NOMO-1 treated with dmso at 0.1 percent for 144 hours (cell line): Measurements from ENCODE around the gene TMCC1.
"Not testable (repeated sequence)": the region's sequence is repeated elsewhere in the genome, so short reads cannot be mapped to it uniquely, and the experiment has no call there.

ENCODE experiments used
- DNase-seq: peaks from one replicate; lab custom pipeline; 2025; ENCODE audit not compliant: unreplicated experiment; lab: John Stamatoyannopoulos, UW

The TMCC1 gene

DNA sequence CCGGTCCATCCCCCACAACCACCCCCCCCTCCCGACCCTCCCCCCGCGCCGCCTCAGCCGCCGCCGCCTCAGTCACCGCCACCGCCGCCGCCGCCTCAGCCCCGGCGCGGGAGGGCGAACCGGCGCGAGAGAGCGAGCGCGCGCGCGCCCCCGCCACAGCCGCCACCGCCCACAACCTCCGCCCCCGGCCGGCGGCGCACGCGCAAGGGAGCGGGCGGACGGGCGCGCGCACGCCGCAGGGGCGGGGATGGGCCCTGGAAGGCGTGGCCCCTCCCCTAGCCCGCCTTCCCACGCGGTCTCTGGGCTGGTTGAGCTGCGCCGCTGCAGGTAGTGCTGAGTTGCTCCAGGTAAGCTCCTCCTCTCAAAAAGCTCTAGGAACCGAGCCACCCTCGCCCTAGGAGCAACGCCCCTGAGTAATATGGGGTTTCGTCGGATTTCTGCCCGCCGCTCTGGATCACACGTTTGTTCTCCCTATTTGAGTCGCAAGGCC, at the start of gene TMCC1:
Gene TMCC1, minus strand, starts transcription at position 131 of the 490 bp plus-strand sequence.
- peak; percentile 78 for DNase-seq

DNA sequence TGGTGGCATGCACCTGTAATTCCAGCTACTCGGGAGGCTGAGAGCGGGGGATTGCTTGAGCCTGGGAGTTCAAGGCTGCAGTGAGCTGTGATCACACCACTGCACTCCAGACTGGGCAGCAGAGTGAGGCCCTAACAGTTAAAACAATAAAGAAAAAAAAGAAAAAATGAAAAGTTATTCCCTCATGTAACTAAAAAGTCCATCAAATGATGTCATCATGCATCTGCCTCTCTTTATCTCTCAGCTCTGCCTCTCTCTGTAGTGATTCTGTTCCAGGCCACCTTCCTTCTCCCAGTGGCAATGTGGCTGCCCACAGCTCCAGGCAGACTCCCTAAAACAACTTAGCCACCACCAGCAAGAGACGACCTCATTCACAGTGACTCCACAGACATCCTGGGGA, 49.5 kb upstream of the TMCC1 start:
- DNase-seq, result no peak

DNA sequence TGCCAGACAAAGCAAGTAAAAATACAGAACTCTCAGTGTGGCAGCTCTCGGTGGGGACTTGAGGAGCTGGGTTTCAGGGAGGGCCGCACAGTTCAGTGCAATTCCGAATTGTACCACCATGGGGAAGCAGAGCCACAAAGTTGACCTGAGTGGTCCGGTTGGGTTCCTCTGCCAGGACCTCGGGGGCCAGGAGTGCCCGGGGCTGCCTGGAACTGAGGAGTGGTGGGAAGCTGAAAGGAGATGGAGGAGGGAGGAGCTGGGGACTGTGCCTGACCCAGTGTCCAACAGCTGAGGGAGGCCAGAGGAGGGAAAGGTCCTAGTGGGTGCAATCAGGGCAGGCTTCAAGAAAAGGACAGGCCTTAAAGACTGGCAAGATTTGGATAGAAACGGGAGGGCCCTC, 48.8 kb upstream of the TMCC1 start:
- peak; percentile 59 for DNase-seq

DNA sequence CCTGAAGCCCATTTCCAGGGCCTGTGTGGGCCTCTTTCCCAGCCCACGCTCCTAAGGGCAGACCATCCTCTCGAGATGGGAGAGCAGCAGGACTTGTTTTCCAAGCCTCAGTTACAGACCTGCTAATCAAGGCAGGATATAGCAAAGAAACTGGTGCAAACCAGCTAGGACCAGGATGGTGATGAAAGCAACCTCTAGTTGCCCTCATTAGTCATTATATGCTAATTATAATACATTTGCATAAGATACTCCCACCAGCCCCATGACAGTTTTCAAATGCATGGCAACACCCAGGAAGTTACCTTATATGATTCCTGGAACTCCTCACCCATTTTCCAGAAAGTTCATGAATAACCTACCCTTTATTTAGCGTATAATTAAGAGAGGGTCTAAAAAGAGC, 46.6 kb upstream of the TMCC1 start:
- DNase-seq, result no peak

DNA sequence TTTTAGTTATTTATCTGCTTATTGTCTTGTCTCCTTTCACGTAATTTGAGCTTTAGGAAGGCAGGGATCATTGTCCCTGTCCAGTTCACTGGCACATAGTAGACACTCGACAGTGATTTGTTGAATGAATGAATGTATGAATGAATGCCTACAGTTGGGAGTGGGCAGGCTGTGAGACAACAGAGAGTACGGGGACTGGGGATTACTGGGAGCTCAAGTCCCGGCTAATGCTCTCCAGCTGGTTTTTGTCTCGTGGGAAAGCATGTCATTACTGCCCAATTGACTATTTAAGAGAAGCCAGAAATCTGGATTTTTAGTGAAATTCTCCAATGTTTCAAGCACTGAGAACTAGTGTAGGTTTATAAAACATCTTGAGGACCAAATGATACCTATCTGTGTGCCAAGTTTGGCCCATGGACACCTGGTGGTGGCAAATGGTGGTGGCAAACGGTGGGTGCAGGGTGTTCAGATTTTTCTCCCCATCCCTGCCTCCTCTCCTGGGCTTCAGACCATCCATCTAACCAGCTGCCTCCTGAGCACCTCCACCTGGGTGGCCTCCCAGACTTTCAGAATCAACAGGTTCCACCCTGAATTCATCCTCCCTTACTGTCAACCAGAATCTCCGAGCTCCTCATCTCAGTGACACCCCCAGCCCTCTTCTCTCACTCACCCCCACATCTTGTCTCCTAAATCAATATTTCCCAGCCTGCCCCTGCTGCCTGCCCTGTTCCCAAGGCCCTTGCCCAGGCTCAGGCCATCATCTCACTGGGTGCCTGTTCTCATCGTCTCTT, 44.8 kb upstream of the TMCC1 start:
- DNase-seq, result no peak

DNA sequence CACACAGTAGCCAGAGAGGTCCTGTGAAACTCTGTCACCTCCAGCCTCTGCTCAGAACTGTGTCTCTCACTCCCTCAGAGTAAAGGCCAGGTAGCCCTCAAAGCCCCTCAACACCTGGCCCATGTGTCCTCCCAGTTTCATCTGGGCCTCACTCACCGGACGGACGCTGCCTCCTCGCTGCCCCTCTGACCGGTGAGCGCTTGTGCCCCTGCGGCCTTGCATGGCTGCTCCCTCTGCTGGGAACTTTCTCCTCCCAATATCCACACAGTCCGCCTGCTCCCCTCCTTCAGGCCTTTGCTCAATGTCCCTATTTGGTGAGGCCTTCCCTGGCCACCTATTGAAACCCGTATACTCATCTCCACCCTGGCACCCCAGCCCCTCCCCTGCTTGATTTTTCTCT, 44.2 kb upstream of the TMCC1 start:
- DNase-seq, result no peak

DNA sequence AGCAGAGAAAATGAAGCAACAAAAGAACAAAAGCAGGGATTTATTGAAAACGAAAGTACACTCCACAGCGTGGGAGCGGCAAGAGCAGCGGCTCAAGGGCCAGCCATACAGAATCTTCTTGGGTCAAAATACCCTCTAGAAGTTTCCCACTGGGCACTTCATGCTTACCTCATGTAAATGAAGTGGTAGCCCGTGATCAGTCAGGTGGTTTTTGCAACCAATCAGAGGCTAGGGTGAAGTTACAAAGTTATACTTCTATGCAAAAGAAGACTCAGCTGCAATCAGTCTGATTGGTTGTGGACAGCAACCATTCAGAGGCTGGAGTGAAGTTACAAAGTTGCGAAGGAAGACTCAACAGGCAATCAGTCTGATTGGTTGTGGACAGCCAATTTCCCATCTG, 43.2 kb upstream of the TMCC1 start:
- peak; percentile 71 for DNase-seq

DNA sequence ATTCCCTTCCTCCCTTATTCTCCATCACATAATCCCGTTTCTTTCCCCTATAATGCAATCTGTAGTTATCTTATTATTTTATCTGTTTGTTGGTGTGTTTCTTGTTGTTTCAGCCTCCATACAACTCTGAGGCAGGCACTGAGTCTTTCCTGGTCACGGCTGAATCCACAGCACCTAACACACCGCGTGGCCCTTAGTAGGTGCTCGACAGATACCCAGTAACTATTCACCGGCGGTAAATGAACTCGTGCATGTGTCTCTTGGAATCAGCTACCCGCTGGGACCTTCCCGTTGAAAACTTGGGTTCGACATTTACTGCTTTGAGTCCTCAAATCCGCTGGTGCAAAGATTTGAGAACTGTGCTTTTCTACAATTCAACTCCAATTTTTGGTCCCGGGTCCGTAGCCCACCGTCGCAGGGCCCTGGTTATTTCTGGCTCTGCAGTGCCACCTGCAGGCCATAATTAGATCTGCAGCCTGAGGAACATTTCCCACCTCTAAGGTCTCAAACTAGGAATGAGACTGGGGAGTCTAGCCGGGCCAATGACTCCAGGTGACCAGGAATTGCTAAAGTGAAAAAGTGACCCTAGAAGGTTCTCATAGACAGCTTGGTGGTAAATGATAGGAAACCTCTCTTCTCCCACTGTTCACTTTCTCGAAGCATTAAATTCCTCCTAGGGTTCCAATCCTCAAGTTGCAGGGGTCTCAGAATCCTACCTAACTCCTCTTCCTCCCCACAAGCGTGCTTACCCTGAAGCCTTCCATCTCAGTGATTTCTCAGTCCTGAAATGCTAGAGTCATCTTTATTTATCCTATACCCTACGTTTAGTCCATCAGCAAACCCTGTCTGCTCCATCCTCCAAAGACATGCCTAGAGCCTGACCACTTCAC, 41.0 kb upstream of the TMCC1 start:
- DNase-seq, result peak; percentile 27

DNA sequence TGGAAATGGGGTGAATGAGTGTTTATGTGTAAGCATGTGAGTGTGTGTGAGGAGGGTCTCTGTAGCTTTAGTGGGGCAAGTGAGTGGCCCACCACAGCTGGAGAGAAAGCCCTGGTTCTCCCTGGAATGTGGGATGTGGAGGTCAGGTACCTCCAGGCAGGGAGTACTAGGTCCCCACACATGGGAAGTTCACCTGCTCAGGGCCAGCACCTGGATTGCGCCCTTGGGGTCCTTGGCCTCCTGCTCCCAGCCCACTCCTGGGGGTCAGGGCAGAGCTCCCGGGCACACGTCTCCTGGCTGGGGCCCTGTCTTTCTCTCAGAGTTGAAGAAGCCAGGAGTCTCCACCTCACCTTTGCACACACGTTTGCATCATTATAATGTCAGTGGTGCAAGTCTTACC, 40.0 kb upstream of the TMCC1 start:
- no peak for DNase-seq

DNA sequence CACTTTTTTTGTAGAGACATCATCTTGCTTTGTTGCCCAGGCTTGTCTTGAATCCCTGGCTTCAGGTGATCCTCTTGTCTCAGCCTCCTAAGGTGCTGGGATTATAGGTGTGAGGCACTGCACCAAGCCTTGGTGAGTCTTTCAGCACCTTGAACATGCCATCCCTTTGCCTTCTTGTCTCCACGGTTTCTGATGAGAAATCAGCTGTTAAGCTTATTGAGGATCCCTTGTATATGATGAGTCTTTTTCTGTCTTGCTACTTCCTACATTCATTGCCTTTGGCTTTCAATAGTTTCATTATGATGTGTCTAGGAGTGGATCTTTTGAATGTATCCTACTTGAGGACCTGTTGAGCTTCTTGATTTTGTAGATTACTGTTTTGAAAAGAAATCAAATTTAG, 35.9 kb upstream of the TMCC1 start:
- DNase-seq, result no peak

DNA sequence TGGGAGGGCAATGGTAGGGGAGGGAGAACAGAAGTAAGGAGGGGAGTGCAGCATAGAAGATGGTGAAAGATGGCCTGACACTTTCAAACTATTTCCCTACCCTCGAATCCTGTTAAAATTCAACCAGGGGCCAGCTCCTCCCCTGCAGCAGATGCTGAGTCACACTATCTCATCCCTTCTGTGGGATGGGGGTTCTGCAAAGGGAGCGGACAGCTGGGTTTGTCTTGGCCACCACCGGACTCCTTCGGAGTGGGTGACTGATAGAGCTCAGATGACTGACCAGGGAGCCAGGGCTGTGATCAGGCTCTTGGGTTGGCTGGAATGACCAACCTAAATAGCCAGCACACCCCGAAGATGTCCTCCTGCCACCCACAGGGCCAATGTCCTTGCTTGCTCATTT, 33.6 kb upstream of the TMCC1 start:
- DNase-seq, result no peak

DNA sequence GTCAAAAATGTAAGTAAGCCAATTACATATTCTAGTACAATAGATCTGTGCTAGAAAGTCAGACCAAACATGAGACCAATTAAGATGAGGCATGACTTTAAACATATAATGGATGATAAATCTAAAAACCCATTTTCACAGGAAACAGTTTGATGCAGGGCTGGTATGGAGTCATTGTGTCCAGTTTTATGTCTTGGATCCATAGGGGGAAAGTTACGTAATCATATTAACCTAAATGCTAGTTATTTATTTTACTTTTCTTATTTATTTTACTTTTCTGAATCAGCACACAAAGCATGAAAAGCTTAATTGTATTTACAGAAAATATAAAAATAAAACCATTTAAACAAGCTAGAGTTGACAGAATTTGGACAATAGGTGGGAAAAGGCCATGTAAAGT, 26.3 kb upstream of the TMCC1 start:
- no peak for DNase-seq

DNA sequence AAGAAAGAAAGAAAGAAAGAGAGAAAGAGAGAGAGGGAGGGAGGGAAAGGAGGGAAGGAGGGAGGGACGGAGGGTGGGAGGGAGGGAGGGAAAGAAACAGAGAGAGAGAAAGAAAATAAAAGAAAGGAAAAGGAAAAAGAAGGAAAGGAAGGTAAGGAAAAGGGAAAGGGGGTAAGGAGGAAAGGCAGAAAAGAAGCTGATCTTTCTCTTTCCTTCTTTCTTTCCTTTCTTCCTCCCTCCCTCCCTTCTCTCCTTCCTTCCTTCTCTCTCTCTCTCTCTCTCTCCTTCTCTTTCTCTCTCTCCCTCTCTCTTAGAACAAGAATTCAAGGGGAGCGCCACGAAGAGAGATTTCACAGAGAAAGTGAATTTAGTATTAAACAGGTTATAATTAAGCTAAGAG, 25.8 kb upstream of the TMCC1 start:
- no peak for DNase-seq

DNA sequence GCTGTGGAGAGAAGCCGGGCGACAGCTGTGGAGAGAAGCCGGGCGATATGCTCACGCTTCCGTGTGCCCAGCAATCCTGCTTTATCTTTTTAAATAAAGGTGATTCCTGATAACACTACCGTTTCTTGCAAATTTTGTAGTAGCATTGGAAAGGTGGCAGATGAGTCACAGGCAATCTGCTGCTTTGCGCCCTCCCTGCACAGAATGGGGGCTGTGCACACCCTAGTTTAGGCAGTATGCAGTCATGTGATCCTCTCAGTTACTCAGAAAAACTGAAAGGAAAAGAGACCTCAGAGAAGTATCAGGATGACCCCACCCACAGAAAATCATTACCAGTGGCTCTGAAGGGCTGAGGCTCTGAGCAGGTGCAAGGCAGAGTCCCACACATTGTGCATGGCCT, 24.9 kb upstream of the TMCC1 start:
- no peak for DNase-seq

DNA sequence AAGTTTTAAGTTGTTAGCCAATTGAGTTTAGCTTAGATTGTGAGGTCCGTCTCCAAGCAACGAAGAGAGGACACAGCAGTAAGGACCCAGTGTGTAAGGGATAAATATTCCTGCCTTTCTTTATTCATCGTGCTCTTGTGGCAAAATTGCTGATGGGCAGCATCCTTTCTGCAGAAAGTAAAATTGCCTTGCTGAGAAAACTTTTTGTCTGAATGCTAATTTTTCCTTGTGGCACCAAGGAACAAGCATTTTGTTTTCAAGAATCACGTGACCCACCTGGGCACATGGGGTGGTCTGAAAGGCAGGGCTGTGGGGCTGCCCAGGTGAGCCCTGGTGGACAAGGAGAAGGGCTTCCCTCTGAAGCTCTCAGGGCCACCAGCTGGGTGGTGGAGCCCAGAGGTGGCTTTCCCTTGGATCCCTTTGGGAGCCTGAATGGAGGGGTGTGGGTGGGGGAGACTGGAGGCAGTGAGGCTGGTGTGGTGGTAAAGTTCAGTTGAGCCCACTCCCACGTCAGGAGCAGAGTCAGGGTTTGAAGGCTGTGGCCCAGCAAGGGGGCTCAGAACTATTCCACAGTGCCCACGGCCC, 24.0 kb upstream of the TMCC1 start:
- DNase-seq, result no peak

DNA sequence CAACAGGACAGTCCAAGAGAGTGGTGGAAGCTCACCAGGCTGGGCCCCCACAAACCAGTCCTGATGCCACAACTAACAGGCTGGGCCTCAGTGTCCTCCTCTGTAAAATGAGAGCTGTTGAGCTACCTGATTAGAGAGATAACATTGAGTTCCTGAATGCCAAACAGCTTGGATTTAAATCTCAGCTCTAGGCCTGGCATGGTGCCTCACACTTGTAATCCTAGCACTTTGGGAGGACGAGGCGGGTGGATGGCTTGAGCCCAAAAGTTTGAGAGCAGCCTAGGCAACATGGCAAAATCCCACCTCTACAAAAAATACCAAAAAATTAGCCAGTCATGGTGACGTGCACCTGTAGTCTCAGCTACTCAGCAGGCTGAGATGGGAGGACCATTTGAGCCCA, 20.1 kb upstream of the TMCC1 start:
- no peak for DNase-seq

DNA sequence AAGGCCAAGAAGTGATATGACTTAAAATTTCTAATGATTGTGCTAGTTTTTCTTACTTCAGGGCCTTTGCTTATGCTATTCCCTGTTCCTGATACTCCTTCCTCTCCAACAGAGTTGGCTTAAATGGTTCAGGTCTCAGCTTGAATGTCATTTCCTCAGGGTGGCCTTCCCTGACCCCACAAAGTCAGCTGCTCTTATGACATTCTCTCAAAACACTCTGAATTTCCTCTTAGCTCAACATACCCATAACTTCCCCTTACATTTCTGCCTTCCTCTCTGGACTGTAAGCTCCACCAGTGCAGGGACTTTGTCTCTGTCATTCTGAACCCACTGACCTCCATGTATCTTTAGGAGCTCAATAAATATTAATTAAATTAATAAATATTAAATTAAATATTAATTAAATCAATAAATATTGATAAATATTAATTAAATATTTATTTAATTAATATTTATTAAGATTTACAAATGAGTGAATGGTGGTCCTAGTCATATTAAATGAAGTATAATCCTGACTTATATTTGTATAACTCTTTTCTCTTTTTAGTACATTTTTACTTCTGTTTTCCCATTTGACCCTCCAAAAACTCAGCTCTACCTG, 17.9 kb upstream of the TMCC1 start:
- DNase-seq, result peak; percentile 90

DNA sequence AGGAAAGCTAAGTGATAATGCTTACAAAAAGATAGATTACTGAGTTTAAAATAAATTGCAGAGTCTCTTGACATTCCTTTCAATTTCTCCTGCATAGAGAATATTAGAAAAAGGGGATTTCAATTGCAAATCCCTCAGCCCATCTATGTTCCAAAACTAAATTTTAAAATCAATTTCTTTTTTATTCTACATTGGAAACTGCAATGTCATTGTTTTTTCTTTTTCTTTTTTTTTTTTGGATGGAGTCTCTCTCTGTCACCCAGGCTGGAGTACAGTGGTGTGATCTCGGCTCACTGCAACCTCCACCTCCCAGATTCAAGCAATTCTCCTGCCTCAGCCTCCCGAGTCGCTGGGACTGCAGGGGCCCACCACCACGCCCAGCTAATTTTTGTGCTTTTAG, 15.7 kb upstream of the TMCC1 start:
- DNase-seq, result not testable (repeated sequence)

DNA sequence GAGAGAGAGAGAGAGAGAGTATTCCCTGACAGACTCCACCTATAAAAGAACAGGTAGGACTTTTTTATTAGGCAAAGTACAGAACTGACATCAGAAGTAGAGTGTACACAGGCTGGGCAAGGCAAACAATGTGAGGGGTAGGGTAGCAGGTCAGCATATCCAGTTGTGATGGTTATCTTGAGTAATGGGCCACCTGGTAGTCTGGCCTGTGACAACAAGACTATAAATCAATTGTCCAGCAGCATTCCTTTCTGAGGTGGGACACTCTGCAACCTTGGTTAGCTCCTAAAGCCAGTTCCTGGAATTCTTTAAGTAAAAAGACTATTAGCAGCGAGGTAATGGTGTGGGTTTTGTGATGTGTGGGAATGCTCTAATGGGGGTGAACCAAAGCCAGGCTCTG, 14.9 kb upstream of the TMCC1 start:
- no peak for DNase-seq

DNA sequence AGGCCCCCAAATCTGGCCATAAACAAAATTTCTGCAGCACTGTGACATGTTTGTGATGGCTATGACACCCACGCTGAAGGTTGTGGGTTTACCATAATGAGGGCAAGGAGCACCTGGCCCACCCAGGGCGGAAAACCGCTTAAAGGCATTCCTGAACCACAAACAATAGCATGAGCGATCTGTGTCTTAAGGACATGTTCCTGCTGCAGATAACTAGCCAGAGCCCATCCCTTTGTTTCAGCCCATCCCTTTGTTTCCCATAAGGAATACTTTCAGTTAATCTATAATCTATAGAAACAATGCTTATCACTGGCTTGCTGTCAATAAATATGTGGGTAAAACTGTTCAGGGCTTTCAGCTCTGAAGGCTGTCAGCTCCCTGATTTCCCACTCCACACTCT, 7.8 kb upstream of the TMCC1 start:
- not testable (repeated sequence) for DNase-seq

DNA sequence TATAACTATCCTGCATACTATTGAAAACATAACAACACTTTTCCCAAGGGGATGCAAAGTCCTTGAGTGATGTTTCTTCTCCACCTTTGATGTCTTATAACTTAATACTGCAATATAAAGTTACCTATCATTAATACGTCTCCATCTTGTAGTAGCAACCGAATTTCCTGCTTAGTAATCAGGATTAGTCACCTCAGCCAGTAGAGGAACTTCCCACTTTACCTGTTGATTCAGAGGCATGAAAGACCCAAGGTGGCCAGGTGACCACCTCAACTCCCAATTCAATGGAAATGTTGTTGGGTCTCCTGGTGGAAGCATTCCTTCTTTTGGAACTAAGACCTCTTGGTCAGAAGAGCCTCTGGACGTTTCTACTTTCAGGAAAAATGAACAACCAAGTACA, 3.5 kb upstream of the TMCC1 start:
- DNase-seq, result no peak
